ENCODE results near the gene BPIFB3. TPM values are rescaled to one million over a fixed set of nuclear protein-coding genes. Genes with fewer than 3 reads are reported as not detected.

BPIFB3 gene
- total RNA-seq, 1 experiment from 2014 or later: not detected

GRCh38 chr20:33023439-33024242 lies 30.1 kb upstream of the BPIFB3 start:
- H3K4me3 ChIP-seq (ENCODE audit: low read depth in 2 of 2, low read length in 2 of 2): no peak overlapping the region
- no peaks in the 10 kb centered on the region for H3K27me3 ChIP-seq (ENCODE audit: control insufficient read depth, insufficient read depth, low read length)
- DNase-seq (ENCODE audit: low read depth, low spot score): no peak
- H3K27ac ChIP-seq (ENCODE audit: low read length): no peak overlapping the region
- intact Hi-C loops (cut with micrococcal nuclease; ENCODE audit: unreplicated experiment): no loop called here
- in situ Hi-C loops (cut with HindIII; ENCODE audit: low pct_unique_long_range_greater_than_20kb, low sequenced_read_pairs): no loop called here
- no peak for ATAC-seq
- H3K36me3 ChIP-seq (ENCODE audit: control insufficient read depth, insufficient read depth, low read length): no peaks in the 10 kb centered on the region
- no TSS peak for BruUV-seq (replicated peaks)
- CTCF ChIA-PET: no interaction called here
- no peaks in the 10 kb centered on the region for H3K9me3 ChIP-seq (ENCODE audit: control insufficient read depth, insufficient read depth, low read depth, low read length)
- TF ChIP-seq TCF7L2 (IDR thresholded peaks at IDR 0.05; ENCODE audit: low read depth, low read length): no peak
- TF ChIP-seq CTCF (IDR thresholded peaks at IDR 0.05): no peak
- TF ChIP-seq REST (IDR thresholded peaks at IDR 0.05; ENCODE audit: insufficient read depth in 1 of 2, low read depth in 2 of 2, low read length in 1 of 2): no peak
- TF ChIP-seq POLR2AphosphoS5 (IDR thresholded peaks at IDR 0.05; ENCODE audit: low read depth, low read length): no peak
- no peak for TF ChIP-seq SIN3A (IDR thresholded peaks at IDR 0.05; ENCODE audit: borderline replicate concordance, insufficient read depth, low read depth, low read length)
- no peaks in the 10 kb centered on the region; the same call in 1 of the 2 replicates for H3K4me1 ChIP-seq (ENCODE audit: control insufficient read depth, insufficient read depth, low read length)
- POLR2A ChIA-PET: no interaction called here

GRCh38 chr20:33024243-33024560 lies 29.5 kb upstream of the BPIFB3 start:
- H3K4me3 ChIP-seq (ENCODE audit: low read depth in 2 of 2, low read length in 2 of 2): no peak overlapping the region
- ATAC-seq (no peak), DNase-seq (ENCODE audit: low read depth, low spot score) (no peak)
- ChIA-PET CTCF (no interaction called here), POLR2A (no interaction called here)
- H3K27me3 ChIP-seq (ENCODE audit: control insufficient read depth, insufficient read depth, low read length): no peaks in the 10 kb centered on the region
- no peaks in the 10 kb centered on the region for H3K9me3 ChIP-seq (ENCODE audit: control insufficient read depth, insufficient read depth, low read depth, low read length)
- intact Hi-C loops (cut with micrococcal nuclease; ENCODE audit: unreplicated experiment) (no loop called here), in situ Hi-C loops (cut with HindIII; ENCODE audit: low pct_unique_long_range_greater_than_20kb, low sequenced_read_pairs) (no loop called here)
- no peaks in the 10 kb centered on the region; the same call in 1 of the 2 replicates for H3K4me1 ChIP-seq (ENCODE audit: control insufficient read depth, insufficient read depth, low read length)
- no TSS peak for BruUV-seq (replicated peaks)
- no peaks in the 10 kb centered on the region for H3K36me3 ChIP-seq (ENCODE audit: control insufficient read depth, insufficient read depth, low read length)
- no peak for TF ChIP-seq SIN3A (IDR thresholded peaks at IDR 0.05; ENCODE audit: borderline replicate concordance, insufficient read depth, low read depth, low read length)
- TF ChIP-seq TCF7L2 (IDR thresholded peaks at IDR 0.05; ENCODE audit: low read depth, low read length): no peak
- TF ChIP-seq REST (IDR thresholded peaks at IDR 0.05; ENCODE audit: insufficient read depth in 1 of 2, low read depth in 2 of 2, low read length in 1 of 2): no peak
- no peak for TF ChIP-seq POLR2AphosphoS5 (IDR thresholded peaks at IDR 0.05; ENCODE audit: low read depth, low read length)
- no peak for TF ChIP-seq CTCF (IDR thresholded peaks at IDR 0.05)
- no peak overlapping the region for H3K27ac ChIP-seq (ENCODE audit: low read length)

Data from Panc1 (cell line).